Colonic mucosa (tissue), 4 donors: Measurements from ENCODE around the gene DNAL4. TPM values are rescaled to one million over a fixed set of nuclear protein-coding genes. Genes with fewer than 3 reads are reported as not detected.

Experiments used
- DNase-seq: peaks from one replicate; pipeline ENCODE4 v3.0.0-alpha.2; 2020
- H3K27ac ChIP-seq: fragments of 200-600 bp; one replicate; pipeline ENCODE4 v1.8.0; 2021
- H3K27me3 ChIP-seq: fragments of 200-600 bp; one replicate; pipeline ENCODE4 v1.8.0; 2021
- H3K36me3 ChIP-seq: fragments of 200-600 bp; one replicate; pipeline ENCODE4 v1.8.0; 2021
- H3K4me1 ChIP-seq: fragments of 200-600 bp; one replicate; pipeline ENCODE4 v1.8.0; 2021; ENCODE audit warnings: mild to moderate bottlenecking
- H3K4me3 ChIP-seq: fragments of 200-600 bp; one replicate; pipeline ENCODE4 v1.8.0; 2021
- H3K9ac ChIP-seq, 2 donors: one replicate each; pipeline ENCODE4 v1.7.0; 2013; ENCODE audit warnings: control low read depth in 2 of 2, low read depth in 2 of 2, low read length in 2 of 2
- H3K9me3 ChIP-seq: fragments of 200-600 bp; one replicate; pipeline ENCODE4 v1.8.0; 2021
- CTCF ChIP-seq: fragments of 200-600 bp; IDR thresholded peaks from one replicate; pipeline ENCODE4 v1.8.0; 2022; ENCODE audit warnings: antibody characterized with exemption, mild to moderate bottlenecking
- intact Hi-C: fragments of 100-400 bp; cut with DNase I; formaldehyde crosslinking; loops from one replicate; pipeline ENCODE4 v1.14.1; 2022
- total RNA-seq, 2 donors: library from RNA; stranded (reverse); fragmentation: NEBNext Ultra II Directional in 1 of 2; extraction: Animal tissue kit (Norgen Biotek cat#: 25700) in 1 of 2; gene quantifications; one replicate each; pipeline ENCODE4 v1.2.1, GENCODE V29; 2021
- donor health status: healthy.
- donor health status: DM: no; HTN: no; CAD: no.
- donor health status: DM: no; HTN: no; CAD: no.

DNAL4 gene, protein sequence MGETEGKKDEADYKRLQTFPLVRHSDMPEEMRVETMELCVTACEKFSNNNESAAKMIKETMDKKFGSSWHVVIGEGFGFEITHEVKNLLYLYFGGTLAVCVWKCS
- total RNA-seq, result 10 to 100 TPM; 15.8 to 17.8 TPM

DNA sequence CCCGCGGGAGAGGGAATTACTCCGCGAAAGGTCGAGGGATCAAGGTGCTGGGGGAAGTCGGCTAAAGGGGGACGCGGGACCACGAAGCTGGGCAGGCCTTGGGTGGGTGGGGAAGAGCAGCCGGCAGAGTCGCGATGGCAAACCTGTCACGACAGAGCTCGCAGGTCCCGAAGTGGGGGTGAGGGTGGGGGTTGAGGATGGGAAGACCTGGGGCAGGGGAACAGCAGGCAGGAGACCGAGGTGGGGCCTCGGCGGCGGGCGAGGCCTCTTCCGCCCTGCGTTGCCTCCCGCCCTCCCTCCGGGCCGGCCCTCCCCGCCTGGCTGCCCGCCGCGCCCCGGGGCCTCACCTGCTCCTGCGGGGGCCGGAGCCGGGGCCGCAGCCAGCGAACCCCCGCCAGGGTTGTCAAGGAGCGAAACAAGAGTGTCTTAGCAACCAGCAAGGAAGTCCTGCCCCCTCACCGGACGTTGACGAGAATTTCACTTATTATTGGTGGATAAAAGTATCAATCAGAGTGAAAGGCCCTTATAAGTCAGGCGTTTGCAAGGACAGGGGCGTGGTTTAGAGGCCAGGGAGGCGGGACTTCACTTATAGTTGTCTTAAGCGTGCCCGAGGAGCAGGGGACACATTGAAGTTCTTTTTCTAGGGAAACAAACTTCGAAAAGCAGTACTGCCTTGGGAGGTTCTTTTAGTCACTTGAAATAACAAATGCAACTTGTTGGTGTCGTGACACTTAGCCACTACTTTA, at the start of gene DNAL4:
TSS of gene DNAL4 (minus strand) at position 423 of the 746 bp plus-strand sequence. CDS start 11,412 bp downstream, outside the sequence.
- H3K36me3 ChIP-seq, result no peaks in the 10 kb centered on the region
- intact Hi-C loops, result no loop called here
- no peaks in the 10 kb centered on the region for H3K27me3 ChIP-seq
- peaks cover 5% of the 10 kb centered on the region for H3K4me1 ChIP-seq
- H3K9ac ChIP-seq, result peak within 1 kb of the TSS; percentile 60 to 73
- peak; percentile 97 for DNase-seq
- peak within 1 kb of the TSS; percentile 44 for H3K27ac ChIP-seq
- TF ChIP-seq CTCF, result no peak
- peak within 1 kb of the TSS; percentile 87 for H3K4me3 ChIP-seq
- H3K9me3 ChIP-seq, result no peaks in the 10 kb centered on the region

DNA sequence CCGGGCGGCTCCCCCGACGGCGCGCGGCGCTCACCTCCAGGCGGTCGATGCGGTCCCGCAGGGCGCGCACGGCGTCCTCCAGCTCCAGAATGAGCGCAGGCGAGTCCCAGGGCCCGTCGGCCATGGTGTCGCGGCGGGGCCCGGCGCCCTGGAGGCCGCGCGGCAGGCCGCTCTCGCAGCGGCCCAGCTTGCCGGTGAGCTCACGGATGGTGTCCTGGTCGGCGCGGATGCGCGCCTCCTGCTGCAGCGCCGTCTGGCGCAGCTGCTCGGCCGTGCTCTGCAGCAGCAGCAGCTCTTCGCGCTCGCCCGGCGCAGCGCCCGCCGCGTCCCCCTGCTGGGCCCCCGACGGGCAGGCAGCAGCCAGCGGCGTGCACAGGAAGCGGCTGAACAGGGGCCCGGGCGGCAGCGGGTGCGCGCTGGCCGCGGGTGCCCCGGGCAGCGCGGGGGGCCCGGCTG, 49.3 kb upstream of the DNAL4 start:
- TF ChIP-seq CTCF, result no peak
- peak overlapping the region; percentile 37 for H3K4me3 ChIP-seq
- no peak for DNase-seq
- no peaks in the 10 kb centered on the region for H3K36me3 ChIP-seq
- peak overlapping the region in 1 of 2 donors; percentile 53 for H3K9ac ChIP-seq
- peaks cover 23% of the 10 kb centered on the region for H3K27me3 ChIP-seq
- intact Hi-C loops, result loop anchor here (10.0 kb wide), 1 partner anchor 68 kb away; no protein-coding TSS in a partner anchor
- H3K9me3 ChIP-seq, result no peaks in the 10 kb centered on the region
- H3K4me1 ChIP-seq, result peaks cover 3% of the 10 kb centered on the region
- no peak overlapping the region for H3K27ac ChIP-seq

DNA sequence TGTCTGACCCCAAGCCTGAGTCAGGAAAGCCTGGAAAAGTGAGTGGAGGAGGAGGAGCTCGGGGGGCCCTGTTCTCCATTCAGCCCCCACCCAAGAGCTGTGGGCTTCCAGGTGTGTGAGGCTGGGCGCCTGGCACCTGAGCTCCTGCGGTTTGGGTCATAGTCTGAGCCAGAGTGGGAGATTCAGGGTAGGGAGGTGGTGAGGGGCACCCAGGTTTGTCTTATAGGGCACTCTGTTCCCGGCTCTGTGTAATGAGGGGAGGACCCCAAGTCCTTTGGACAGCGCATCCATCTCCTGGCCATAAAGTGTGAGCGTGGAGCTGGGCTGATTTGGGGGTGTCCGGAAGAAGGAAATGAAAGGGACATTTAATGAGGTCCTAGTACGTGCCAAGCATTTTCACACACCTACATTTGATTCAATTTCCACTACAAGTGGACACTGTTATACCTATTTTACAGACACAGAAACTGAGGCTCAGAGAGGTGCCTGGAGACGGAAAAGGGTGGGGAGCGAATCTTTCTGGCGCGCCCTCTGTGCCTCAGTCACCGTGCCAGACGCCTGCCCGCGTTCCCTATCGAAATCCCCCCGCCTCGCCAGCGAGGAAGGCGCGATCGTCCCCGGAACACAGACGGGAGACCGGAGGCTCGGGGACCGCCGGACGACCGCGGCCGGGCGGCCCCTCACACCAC, 48.7 kb upstream of the DNAL4 start:
- Histone ChIP-seq H3K9ac (peak overlapping the region in 1 of 2 donors; percentile 53), H3K4me1 (peaks cover 3% of the 10 kb centered on the region), H3K27me3 (peaks cover 23% of the 10 kb centered on the region), H3K36me3 (no peaks in the 10 kb centered on the region), H3K9me3 (no peaks in the 10 kb centered on the region), H3K4me3 (peak overlapping the region; percentile 37), H3K27ac (no peak overlapping the region)
- no peak for TF ChIP-seq CTCF
- intact Hi-C loops, result loop anchor here (10.0 kb wide), 1 partner anchor 68 kb away; no protein-coding TSS in a partner anchor
- DNase-seq, result no peak

DNA sequence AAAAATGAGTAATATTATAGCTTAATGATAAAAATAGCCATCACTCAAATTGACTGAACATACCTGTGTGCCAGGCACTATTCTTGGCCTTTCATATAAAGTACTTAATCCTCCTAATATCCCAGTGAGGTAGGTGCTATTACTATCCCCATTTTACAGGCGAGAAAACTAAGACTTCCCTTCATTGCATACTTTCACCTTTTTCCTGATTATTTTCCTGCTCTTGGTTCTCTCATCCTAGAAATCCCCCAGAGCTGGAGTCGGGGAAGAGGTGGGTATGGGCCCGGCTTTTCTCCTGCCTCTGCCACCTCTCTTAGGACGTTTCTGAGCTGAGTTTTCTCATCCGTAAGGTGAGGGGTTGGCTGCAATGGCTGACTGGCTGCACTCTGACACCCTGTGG, 47.7 kb upstream of the DNAL4 start:
- DNase-seq, result no peak
- Histone ChIP-seq H3K4me3 (no peak overlapping the region), H3K27ac (no peak overlapping the region), H3K27me3 (peaks cover 23% of the 10 kb centered on the region), H3K36me3 (no peaks in the 10 kb centered on the region), H3K4me1 (peaks cover 3% of the 10 kb centered on the region), H3K9me3 (no peaks in the 10 kb centered on the region), H3K9ac (no peak overlapping the region)
- intact Hi-C loops, result loop anchor here (10.0 kb wide), 1 partner anchor 67 kb away; no protein-coding TSS in a partner anchor
- no peak for TF ChIP-seq CTCF

- Histone ChIP-seq H3K27me3 (peaks cover 23% of the 10 kb centered on the region), H3K36me3 (no peaks in the 10 kb centered on the region), H3K4me1 (peaks cover 3% of the 10 kb centered on the region), H3K27ac (no peak overlapping the region), H3K9me3 (no peaks in the 10 kb centered on the region), H3K4me3 (no peak overlapping the region), H3K9ac (no peak overlapping the region)
- DNase-seq, result no peak
- no peak for TF ChIP-seq CTCF
- intact Hi-C loops, result loop anchor here (10.0 kb wide), 1 partner anchor 66 kb away; no protein-coding TSS in a partner anchor
Measured at GRCh38 chr22:38841211-38841610, 47.3 kb upstream of the DNAL4 start.
